Hypothalamus (tissue), 51 donors: ENCODE results near the gene OBSCN.

Experiments used
- DNase-seq, 51 donors: peaks; one replicate each; lab custom pipeline; 2025; lab: John Stamatoyannopoulos, UW

Gene OBSCN

DNA sequence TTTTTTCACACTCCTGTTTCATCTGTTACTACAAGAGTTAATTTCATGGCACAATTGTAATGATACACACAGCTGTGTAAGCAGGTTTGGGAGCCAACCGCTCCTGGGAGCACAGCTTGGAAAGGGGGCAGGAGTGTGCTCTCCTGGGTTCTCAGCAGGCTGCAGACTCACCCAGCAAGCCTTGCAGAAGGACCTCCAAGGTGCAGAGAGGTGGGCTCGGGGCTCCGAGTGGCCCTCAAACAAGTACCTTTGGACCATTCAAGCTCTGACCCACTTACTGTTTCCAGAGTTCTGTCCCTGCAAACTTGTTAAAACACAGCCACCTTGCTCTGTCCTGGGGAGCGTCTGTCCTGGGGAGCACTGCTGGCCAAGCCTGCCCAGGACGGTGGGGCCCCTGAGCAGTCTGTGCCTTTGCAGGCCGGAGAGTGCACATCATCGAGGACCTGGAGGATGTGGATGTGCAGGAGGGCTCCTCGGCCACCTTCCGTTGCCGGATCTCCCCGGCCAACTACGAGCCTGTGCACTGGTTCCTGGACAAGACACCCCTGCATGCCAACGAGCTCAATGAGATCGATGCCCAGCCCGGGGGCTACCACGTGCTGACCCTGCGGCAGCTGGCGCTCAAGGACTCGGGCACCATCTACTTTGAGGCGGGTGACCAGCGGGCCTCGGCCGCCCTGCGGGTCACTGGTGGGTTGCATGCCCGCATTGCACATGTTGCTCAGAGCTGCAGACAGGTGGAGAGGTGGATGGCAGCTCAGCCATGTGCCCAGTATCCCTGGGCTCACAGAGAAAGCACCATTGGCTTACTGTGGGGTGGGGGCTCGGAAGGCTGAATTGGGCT is 78.0 kb downstream of the OBSCN start:
- no peak for DNase-seq

DNA sequence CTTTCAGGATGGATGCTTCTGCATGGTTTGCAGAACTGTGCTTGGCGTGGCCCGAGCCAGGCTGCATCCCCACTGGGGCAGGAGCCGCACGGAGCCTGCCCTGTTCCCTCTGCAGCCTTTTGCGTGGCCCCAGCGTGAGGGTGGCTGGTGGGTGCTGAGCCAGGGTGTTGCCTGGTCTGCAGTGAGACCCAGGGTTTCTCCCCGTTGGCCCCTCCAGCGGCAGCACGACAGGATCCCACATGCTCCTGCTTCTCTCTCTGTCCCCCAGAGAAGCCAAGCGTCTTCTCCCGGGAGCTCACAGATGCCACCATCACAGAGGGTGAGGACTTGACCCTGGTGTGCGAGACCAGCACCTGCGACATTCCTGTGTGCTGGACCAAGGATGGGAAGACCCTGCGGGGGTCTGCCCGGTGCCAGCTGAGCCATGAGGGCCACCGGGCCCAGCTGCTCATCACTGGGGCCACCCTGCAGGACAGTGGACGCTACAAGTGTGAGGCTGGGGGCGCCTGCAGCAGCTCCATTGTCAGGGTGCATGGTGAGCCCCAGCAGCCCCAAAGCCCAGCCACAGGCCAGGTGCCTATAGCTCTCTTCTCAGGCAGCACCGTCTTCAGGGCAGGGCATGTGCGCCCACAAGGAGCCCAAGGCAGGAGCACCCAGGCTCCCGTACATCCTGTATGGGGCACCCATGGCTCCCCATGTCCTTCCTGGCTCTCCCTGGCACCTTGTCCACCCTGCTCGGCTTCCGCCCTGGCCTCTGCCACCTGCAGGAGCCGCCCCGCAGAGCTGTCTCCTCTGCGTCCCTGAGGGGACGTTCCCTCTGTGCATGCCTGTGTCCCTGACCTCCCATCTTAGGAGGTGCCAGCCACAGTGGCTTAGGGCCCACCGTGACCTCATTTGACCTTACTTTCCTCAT is 78.9 kb downstream of the OBSCN start:
- DNase-seq, result no peak

DNA sequence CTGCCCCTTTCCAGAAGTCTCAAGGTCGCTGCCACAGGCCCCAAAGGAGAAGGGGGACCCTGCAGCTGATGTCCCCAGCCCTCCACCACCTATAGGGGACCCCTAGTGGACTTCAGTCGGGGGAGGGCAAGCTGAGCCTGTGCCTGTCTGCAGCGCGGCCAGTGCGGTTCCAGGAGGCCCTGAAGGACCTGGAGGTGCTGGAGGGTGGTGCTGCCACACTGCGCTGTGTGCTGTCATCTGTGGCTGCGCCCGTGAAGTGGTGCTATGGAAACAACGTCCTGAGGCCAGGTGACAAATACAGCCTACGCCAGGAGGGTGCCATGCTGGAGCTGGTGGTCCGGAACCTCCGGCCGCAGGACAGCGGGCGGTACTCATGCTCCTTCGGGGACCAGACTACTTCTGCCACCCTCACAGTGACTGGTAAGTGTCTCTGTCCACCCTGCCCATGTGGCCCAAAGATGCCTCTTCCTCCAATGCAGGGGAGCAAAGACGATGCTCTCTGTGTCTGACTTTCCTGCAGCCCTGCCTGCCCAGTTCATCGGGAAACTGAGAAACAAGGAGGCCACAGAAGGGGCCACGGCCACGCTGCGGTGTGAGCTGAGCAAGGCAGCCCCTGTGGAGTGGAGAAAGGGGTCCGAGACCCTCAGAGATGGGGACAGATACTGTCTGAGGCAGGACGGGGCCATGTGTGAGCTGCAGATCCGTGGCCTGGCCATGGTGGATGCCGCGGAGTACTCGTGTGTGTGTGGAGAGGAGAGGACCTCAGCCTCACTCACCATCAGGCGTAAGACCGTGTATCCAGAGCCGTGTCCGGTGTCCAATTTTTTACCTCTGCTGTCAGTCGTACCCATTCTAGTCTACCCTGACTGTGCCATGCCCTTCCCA is 79.9 kb downstream of the OBSCN start:
- no peak for DNase-seq

DNA sequence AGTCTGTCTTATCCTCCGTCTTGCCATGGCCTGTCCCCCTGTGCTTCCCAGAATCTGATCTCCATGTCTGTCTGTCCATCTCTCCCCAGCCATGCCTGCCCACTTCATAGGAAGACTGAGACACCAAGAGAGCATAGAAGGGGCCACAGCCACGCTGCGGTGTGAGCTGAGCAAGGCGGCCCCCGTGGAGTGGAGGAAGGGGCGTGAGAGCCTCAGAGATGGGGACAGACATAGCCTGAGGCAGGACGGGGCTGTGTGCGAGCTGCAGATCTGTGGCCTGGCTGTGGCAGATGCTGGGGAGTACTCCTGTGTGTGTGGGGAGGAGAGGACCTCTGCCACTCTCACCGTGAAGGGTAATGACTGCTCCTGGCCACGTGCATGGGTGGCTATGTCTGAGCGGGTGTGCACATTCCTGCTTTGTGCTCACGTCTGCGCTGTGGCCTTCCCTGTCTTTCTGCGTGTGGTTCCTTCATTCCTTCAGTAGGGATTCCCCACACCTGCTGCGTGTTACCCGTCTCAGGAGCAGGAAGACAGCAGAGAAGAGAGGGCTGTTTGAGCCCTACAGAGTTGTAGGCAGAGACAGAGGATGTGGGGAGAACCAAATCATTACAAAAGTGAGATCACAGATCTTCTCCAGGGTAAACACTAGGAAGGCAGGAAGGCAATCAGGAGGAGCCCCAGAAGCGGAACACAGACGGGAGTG is 80.8 kb downstream of the OBSCN start:
- no peak for DNase-seq

DNA sequence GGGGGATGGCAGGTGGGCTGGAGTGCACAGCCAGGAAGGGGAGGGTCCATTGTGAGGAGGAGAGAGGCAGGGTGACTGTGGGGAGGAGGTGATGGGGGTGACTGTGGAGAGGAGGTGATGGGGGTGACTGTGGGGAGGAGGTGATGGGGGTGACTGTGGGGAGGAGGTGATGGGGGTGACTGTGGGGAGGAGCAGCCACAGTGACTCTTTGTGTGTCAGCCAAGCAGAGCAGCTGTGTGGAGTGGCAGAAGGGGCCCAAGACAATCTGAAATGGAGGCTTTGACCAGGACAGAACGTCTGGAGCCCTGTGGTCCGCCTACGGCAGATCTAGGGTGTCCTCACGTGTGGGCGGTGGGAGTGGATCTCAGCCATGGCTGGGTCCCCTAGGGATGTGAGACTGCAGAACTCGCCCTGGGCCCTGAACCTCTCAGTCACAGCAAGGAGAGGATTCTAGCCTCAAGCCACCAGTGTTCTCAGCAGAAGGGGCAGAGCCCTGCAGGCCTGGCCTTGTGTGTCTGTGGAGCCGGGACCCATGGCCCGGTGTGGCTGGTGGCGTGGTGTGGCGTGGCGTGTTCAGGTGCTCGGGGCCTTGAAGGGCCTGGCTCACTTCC is 81.5 kb downstream of the OBSCN start:
- DNase-seq, result no peak

DNA sequence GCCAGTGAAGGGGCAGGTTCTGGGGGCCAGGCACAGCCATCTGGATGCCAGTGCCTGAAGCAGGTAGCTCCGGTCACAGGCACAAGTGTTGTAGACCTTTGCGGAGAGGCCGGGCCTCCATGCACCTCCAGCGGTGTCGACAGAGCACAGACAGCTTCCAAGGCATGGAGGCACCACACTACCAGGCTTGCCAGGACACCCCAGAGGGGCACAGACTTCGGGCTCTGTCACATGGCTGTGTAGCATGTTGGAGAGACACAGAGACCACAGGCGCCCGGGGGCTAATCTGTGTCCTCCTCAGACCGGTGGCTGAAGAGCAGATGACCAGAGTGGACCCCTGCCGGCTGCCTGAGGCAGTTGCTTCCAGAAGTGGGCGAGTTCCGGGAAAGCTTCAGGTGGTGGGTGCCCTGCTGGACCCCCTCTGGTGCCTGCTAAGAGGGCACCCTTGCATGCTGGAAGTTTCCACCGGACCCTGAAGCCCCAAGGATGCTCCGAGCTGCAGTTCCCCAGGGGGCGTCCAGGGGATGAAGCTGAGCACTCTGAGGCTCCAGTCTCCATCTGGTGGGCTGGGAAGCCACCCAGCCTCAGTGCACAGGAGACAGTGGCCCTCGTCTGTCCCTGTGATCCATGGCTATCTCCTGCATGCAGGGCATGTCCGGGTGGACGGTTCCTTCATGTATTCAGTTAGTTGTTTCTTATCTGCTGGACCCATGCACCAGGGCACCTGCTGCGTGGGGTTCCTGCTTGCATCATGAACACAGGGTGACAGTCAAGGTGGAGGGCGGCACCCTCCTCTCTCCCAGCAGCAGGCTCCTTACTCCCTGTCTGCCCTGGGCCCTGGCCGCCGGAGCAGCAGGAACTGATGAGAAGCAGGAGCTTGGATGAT is 82.4 kb downstream of the OBSCN start:
- no peak for DNase-seq

DNA sequence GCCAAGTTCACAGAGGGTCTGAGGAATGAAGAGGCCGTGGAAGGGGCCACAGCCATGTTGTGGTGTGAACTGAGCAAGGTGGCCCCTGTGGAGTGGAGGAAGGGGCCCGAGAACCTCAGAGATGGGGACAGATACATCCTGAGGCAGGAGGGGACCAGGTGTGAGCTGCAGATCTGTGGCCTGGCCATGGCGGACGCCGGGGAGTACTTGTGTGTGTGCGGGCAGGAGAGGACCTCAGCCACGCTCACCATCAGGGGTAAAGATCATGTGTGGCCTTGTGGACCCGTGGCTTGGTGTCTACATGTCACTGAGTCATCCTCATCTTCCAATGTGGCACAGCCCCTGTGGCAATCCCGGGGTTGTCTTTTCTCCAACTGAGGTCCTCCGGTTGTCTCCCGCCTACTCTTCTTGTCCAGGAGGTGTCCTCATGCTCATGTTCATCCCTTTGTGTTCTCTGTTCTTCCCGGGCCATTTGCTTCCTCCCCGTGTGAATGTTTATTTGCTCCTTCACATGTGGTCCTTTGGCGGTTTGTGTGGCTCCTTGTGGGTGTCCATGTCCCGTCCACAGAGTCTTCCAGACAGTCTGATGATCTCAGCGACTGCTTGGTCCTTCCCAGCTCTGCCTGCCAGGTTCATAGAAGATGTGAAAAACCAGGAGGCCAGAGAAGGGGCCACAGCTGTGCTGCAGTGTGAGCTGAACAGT is 84.2 kb downstream of the OBSCN start:
- no peak for DNase-seq

DNA sequence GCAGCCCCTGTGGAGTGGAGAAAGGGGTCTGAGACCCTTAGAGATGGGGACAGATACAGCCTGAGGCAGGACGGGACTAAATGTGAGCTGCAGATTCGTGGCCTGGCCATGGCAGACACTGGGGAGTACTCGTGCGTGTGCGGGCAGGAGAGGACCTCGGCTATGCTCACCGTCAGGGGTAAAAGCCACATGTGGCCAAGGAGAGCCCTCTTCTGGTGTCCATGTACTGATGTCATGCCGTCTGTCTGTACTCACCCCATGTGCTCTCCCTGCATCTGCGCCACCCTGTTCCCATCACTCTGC is 84.7 kb downstream of the OBSCN start:
- DNase-seq, result no peak

DNA sequence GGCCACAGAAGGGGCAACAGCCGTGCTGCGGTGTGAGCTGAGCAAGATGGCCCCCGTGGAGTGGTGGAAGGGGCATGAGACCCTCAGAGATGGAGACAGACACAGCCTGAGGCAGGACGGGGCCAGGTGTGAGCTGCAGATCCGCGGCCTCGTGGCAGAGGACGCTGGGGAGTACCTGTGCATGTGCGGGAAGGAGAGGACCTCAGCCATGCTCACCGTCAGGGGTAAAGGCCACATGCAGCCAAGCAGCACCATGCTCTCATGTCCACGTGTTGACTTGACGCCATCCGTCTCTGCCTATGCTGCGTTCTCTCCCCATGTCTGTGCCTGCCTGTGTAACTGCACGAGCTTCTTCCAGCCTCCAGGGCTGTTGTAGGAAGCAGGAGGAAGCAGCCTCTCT is 85.5 kb downstream of the OBSCN start:
- no peak for DNase-seq

DNA sequence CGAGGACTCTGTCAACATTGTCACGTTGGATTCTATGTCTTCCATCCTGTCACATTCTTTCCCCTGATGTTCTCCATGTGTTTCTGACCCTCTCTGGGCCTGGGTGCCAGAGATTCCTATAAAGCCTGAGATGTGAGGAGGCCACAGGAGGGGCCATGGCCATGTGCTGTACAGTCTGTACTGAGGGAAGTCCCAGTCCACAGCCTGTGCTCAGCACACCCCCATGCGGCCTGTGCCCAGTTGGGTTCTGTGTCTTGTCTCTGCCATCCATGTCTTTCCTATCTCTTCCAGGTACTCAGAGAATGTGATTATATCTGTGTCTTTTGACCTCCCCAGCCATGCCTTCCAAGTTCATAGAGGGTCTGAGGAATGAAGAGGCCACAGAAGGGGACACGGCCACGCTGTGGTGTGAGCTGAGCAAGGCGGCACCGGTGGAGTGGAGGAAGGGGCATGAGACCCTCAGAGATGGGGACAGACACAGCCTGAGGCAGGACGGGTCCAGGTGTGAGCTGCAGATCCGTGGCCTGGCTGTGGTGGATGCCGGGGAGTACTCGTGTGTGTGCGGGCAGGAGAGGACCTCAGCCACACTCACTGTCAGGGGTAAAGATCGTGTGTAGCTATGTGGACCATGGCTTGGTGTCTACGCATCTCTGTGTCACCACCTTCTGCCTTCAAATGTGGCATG is 86.1 kb downstream of the OBSCN start:
- no peak for DNase-seq

DNA sequence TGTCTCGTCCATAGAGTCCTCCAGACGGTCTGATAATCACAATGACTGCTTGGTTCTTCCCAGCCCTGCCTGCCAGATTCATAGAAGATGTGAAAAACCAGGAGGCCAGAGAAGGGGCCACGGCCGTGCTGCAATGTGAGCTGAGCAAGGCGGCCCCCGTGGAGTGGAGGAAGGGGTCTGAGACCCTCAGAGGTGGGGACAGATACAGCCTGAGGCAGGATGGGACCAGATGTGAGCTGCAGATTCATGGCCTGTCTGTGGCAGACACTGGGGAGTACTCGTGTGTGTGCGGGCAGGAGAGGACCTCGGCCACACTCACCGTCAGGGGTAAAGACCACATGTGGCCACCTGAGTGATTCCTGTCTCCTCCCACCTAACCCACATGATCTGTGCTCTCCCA is 86.9 kb downstream of the OBSCN start:
- no peak for DNase-seq

DNA sequence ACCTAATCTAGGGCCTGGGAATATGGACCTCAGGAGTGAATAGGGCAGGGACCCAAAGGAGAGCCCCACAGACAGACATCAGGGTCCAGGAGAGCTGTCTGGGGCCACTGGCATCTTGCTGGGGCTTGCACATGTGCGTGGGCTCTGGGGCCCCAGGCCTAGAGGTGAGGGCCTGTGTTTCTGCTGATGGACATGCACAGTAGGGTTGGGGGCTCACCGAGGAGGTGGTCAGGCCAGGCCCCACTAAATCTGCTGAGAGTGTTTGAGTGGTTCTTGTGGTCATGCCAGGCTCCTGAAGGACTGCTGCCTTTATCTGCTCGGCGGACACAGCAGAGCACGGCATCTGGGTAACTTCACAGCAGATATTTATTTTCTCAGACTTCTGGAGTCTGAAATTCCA is 87.4 kb downstream of the OBSCN start:
- DNase-seq, result no peak

DNA sequence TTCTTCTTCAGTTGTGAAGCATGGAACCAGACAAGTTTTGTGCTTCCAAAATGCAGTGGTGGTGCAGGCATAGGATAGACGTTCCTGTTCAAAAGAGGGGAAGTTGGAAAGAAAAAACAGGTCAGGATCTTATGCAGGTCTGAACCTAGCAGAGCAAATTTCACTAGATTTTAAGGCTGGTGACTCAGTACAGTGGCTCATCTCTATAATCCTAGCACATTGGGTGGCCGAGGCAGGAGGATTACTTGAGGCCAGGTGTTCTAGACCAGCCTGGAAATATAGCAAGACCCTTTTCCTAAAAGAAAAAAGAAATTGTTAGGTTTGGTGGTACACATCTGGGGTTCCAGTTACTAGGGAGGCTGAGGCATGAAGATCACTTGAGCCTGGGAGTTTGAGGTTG is 88.1 kb downstream of the OBSCN start:
- no peak for DNase-seq

DNA sequence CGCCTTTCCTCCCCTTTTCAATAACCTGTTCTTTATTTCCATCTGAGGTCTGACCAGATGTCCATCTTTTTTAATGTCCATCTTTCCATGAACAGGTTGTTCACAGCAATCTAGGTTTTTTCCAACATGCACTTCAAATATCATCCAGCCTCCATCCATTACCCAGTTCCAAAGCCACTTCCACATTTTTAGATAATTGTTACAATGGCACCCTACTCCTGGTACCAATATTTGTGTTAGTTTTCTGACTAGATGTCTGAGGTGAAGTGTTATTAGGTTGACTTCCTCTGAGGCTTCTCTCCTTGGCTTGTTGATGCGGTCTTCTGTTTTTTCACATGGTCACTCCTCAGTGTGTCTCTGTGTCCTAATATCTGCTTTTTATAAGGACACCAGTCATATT is 89.4 kb downstream of the OBSCN start:
- DNase-seq, result no peak

DNA sequence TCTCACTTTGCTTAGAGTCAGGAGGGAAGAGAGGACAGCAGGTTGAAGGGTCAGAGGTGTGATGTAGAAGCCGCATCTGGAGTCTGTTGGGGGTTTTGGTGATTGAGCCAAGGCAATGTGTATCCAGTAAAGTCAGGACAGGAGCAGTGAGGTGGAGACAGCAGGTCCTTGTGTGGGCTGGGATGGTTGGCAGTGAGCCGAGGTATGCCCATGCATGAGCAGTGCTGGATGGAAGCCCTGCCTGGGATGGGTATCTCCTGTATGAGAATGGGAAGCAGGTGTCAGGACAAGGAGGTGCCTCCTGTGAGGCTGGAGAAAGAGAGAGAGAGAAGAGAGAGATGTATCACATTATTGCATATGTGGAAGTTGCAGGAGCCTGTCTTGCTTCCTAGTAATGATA is 90.0 kb downstream of the OBSCN start:
- DNase-seq, result no peak

DNA sequence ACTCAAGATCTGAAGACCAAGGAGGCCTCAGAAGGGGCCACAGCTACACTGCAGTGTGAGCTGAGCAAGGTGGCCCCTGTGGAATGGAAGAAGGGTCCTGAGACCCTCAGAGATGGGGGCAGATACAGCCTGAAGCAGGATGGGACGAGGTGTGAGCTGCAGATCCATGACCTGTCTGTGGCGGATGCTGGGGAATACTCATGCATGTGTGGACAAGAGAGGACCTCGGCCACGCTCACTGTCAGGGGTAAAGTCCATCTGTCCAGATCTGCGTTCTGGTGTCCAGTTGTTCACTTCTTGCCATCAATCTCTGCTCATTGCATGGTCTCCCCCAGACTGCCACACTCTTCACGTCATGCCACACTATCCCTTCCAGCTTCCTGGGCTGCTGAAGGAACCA is 90.6 kb downstream of the OBSCN start:
- DNase-seq, result no peak

DNA sequence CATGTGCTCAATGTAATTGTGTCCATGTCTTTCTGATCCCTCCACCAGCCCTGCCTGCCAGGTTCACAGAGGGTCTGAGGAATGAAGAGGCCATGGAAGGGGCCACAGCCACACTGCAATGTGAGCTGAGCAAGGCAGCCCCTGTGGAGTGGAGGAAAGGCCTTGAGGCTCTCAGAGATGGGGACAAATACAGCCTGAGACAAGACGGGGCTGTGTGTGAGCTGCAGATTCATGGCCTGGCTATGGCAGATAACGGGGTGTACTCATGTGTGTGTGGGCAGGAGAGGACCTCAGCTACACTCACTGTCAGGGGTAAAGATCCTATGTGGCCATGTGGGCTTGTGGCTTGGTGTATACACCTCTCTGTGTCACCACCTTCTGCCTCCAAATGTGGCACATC is 91.4 kb downstream of the OBSCN start:
- no peak for DNase-seq

DNA sequence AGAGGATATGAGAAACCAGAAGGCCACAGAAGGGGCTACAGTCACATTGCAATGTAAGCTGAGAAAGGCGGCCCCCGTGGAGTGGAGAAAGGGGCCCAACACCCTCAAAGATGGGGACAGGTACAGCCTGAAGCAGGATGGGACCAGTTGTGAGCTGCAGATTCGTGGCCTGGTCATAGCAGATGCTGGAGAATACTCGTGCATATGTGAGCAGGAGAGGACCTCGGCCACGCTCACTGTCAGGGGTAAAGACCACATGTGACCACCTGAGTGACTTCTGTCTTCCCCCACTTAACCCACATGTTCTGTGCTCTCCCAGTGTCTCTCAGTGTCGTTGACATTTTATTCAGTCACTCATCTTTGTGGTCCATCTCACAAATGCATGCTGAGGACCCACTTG is 92.1 kb downstream of the OBSCN start:
- DNase-seq, result no peak
